Neural cell (in vitro differentiated cells): ENCODE measurements around the gene PLPP3.

Experiments
- CTCF ChIP-seq: fragments of 450-650 bp; IDR thresholded peaks from 2 replicates; pipeline ENCODE4 v1.5.1; 2014; ENCODE audit warnings: antibody characterized with exemption, mild to moderate bottlenecking, moderate library complexity; ENCODE audit not compliant: poor library complexity, severe bottlenecking
- EP300 ChIP-seq: fragments of 450-650 bp; conservative IDR thresholded peaks from 2 replicates; pipeline ENCODE4 v1.6.1; 2014; ENCODE audit warnings: antibody characterized with exemption, mild to moderate bottlenecking, moderate library complexity; ENCODE audit not compliant: poor library complexity, severe bottlenecking
- EZH2 ChIP-seq: fragments of 200-600, 300-800 bp; shearing (Covaris generic), sonication (generic); IDR thresholded peaks from 2 replicates; pipeline ENCODE4 v1.6.1; 2014; ENCODE audit warnings: antibody characterized with exemption, low read length, borderline replicate concordance, mild to moderate bottlenecking; ENCODE audit not compliant: insufficient read depth, poor library complexity, severe bottlenecking
- SMC3 ChIP-seq: fragments of 450-650 bp; conservative IDR thresholded peaks from 2 replicates; pipeline ENCODE4 v1.6.1; 2014; ENCODE audit warnings: antibody characterized with exemption, mild to moderate bottlenecking, moderate library complexity; ENCODE audit not compliant: poor library complexity
- TAF1 ChIP-seq: IDR thresholded peaks from 2 replicates; pipeline ENCODE4 v1.6.1; 2012; ENCODE audit warnings: low read depth
- TF ChIP-seq, protein P1 (sequence below): IDR thresholded peaks from 2 replicates; pipeline ENCODE4 v1.6.1; 2012; ENCODE audit warnings: borderline replicate concordance

- TF ChIP-seq CTCF (no peak), EP300 (no peak), EZH2 (no peak), SMC3 (no peak), TAF1 (no peak)
- TF ChIP-seq, protein P1, sequence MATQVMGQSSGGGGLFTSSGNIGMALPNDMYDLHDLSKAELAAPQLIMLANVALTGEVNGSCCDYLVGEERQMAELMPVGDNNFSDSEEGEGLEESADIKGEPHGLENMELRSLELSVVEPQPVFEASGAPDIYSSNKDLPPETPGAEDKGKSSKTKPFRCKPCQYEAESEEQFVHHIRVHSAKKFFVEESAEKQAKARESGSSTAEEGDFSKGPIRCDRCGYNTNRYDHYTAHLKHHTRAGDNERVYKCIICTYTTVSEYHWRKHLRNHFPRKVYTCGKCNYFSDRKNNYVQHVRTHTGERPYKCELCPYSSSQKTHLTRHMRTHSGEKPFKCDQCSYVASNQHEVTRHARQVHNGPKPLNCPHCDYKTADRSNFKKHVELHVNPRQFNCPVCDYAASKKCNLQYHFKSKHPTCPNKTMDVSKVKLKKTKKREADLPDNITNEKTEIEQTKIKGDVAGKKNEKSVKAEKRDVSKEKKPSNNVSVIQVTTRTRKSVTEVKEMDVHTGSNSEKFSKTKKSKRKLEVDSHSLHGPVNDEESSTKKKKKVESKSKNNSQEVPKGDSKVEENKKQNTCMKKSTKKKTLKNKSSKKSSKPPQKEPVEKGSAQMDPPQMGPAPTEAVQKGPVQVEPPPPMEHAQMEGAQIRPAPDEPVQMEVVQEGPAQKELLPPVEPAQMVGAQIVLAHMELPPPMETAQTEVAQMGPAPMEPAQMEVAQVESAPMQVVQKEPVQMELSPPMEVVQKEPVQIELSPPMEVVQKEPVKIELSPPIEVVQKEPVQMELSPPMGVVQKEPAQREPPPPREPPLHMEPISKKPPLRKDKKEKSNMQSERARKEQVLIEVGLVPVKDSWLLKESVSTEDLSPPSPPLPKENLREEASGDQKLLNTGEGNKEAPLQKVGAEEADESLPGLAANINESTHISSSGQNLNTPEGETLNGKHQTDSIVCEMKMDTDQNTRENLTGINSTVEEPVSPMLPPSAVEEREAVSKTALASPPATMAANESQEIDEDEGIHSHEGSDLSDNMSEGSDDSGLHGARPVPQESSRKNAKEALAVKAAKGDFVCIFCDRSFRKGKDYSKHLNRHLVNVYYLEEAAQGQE: no peak
Observed at GRCh38 chr1:56529801-56530200, 49.6 kb downstream of the PLPP3 start.
